Stimulated activated naive B cell treated with anti-CD40 and anti-IgM and Interleukin-4, amounts not matched to agents 10 μg/mL and 1 μg/mL and 100 μg/mL, for 72 hours (primary cell): ENCODE measurements around the gene ATP6AP1.

Experiments
- ATAC-seq, 2 donors: fragments of 150-1000 bp; cut with Tn5 transposase; replicated peaks; 2 replicates each; pipeline ENCODE4 v1.10.0; 2021; ENCODE audit warnings: moderate library complexity in 1 of 2
- DNase-seq: peaks from one replicate; pipeline ENCODE4 v3.0.0; 2021
- H3K27ac Mint-ChIP-seq: one replicate; pipeline ENCODE4 v1.8.0; 2022; ENCODE audit warnings: mild to moderate bottlenecking, mixed read lengths
- H3K27me3 Mint-ChIP-seq, 2 donors: one replicate each; pipeline ENCODE4 v1.8.0; 2022; ENCODE audit warnings: mixed read lengths in 2 of 2
- H3K36me3 Mint-ChIP-seq, 2 donors: one replicate each; pipeline ENCODE4 v1.8.0; 2022; ENCODE audit warnings: mixed read lengths in 2 of 2, mild to moderate bottlenecking in 1 of 2
- H3K4me1 Mint-ChIP-seq, 2 donors: one replicate each; pipeline ENCODE4 v1.8.0; 2022; ENCODE audit warnings: mixed read lengths in 2 of 2, mild to moderate bottlenecking in 1 of 2
- H3K4me3 Mint-ChIP-seq, 2 donors: one replicate each; pipeline ENCODE4 v1.8.0; 2022; ENCODE audit warnings: mild to moderate bottlenecking in 2 of 2, mixed read lengths in 2 of 2, moderate library complexity in 1 of 2
- H3K9me3 Mint-ChIP-seq, 2 donors: one replicate each; pipeline ENCODE4 v1.8.0; 2022; ENCODE audit warnings: mixed read lengths in 2 of 2, mild to moderate bottlenecking in 1 of 2

The ATP6AP1 gene

GRCh38 chrX:154484255-154485149 is 56.0 kb downstream of the ATP6AP1 start:
- no peaks in the 10 kb centered on the region for H3K27me3 Mint-ChIP-seq
- DNase-seq = no peak

GRCh38 chrX:154485150-154486051 is 56.9 kb downstream of the ATP6AP1 start:
- Mint-ChIP-seq H3K4me3 (peak overlapping the region; percentile 71 to 74), H3K36me3 (peaks cover 16% of the 10 kb centered on the region in 2 donors), H3K9me3 (no peaks in the 10 kb centered on the region), H3K4me1 (peaks cover 19 to 45% of the 10 kb centered on the region in 2 donors), H3K27ac (no peak overlapping the region), H3K27me3 (no peaks in the 10 kb centered on the region)
- no peak for DNase-seq
- no peak for ATAC-seq

More at GRCh38 chrX:154484255-154485149, 56.0 kb downstream of the ATP6AP1 start:
- no peak for ATAC-seq
- no peaks in the 10 kb centered on the region for H3K9me3 Mint-ChIP-seq
- peak overlapping the region; percentile 6 to 74 for H3K4me3 Mint-ChIP-seq
- no peak overlapping the region for H3K27ac Mint-ChIP-seq
- H3K4me1 Mint-ChIP-seq = peaks cover 17 to 43% of the 10 kb centered on the region in 2 donors
- peaks cover 16% of the 10 kb centered on the region in 2 donors for H3K36me3 Mint-ChIP-seq

GRCh38 chrX:154486052-154486395 is 57.5 kb downstream of the ATP6AP1 start:
- Mint-ChIP-seq H3K27me3 (no peaks in the 10 kb centered on the region), H3K36me3 (peaks cover 16% of the 10 kb centered on the region in 2 donors), H3K4me3 (peak overlapping the region; percentile 39 to 74), H3K27ac (no peak overlapping the region), H3K4me1 (peaks cover 19 to 46% of the 10 kb centered on the region in 2 donors), H3K9me3 (no peaks in the 10 kb centered on the region)
- DNase-seq (no peak), ATAC-seq (peak; percentile 3 to 4)
